Mucosa of rectum (tissue), 2 donors: ENCODE results near the gene PRM3.
"Not testable (repeated sequence)": the region's sequence is repeated elsewhere in the genome, so short reads cannot be mapped to it uniquely, and the experiment has no call there.

Experiments
- H3K27ac ChIP-seq, 2 donors: one replicate each; pipeline ENCODE4 v1.7.0; 2013; ENCODE audit warnings: inconsistent platforms in 2 of 2, low read depth in 2 of 2, low read length in 2 of 2
- H3K27me3 ChIP-seq, 2 donors: one replicate each; pipeline ENCODE4 v1.7.0; 2013; ENCODE audit warnings: low read length in 2 of 2; ENCODE audit not compliant: control insufficient read depth in 2 of 2, insufficient read depth in 2 of 2
- H3K36me3 ChIP-seq, 2 donors: one replicate each; pipeline ENCODE4 v1.7.0; 2013; ENCODE audit warnings: low read length in 2 of 2; ENCODE audit not compliant: control insufficient read depth in 2 of 2, insufficient read depth in 2 of 2
- H3K4me1 ChIP-seq, 2 donors: one replicate each; pipeline ENCODE4 v1.7.0; 2013; ENCODE audit warnings: low read length in 2 of 2, mild to moderate bottlenecking in 1 of 2; ENCODE audit not compliant: control insufficient read depth in 2 of 2, insufficient read depth in 2 of 2
- H3K4me3 ChIP-seq, 2 donors: one replicate each; pipeline ENCODE4 v1.7.0; 2013; ENCODE audit warnings: low read length in 2 of 2
- H3K9ac ChIP-seq, 2 donors: one replicate each; pipeline ENCODE4 v1.7.0; 2013; ENCODE audit warnings: low read length in 2 of 2, low read depth in 1 of 2, mild to moderate bottlenecking in 1 of 2
- H3K9me3 ChIP-seq, 2 donors: one replicate each; pipeline ENCODE4 v1.7.0; 2013; ENCODE audit warnings: low read length in 2 of 2; ENCODE audit not compliant: control insufficient read depth in 2 of 2
- donor health status: healthy.
- donor health status: Normal muscosa, but diverticular disease.

The PRM3 gene

DNA sequence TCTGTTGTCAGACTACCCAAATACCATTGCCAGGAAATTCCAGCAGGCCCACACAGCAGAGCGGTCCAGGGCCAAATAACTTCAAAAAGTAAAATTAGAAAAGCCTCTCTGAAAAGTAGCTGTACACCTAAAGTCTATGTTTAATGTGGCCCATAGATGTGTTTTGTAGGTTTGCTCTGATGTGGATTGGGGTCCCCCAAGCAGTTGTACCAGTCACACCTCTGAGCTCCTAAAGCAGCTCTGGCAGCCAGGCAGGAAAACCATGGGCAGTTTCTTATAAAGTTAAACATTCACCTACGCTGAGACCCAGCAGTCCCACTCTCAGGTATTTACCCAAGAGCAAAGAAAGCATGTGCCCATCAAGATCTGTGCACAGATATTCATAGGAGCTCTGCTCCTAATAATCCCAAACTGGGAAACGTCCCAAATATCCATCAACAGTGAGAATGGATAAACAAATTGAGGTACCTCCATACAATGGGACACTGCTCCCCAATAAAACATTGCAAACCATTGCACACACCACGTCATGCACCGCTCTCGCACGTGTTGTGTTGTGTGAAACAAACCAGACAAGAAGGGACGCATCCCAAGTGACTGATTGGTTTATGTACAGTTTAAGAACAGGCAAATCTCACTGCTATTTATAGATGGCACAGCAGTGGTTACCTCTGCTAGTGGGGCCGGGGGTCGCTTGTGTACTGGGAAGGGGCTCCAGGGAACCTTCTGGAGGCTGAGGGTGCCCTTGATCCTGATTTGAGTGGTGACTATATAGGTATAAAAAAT is 23.5 kb upstream of the PRM3 start:
- H3K36me3 ChIP-seq, result no peaks in the 10 kb centered on the region
- no peaks in the 10 kb centered on the region for H3K9me3 ChIP-seq
- H3K27ac ChIP-seq, result no peak overlapping the region
- no peaks in the 10 kb centered on the region for H3K27me3 ChIP-seq
- H3K4me1 ChIP-seq, result peaks cover 12 to 14% of the 10 kb centered on the region in 2 donors
- H3K4me3 ChIP-seq, result peak overlapping the region; percentile 33 to 60
- H3K9ac ChIP-seq, result peak overlapping the region in 1 of 2 donors; percentile 34

- Histone ChIP-seq H3K27me3 (no peaks in the 10 kb centered on the region), H3K36me3 (no peaks in the 10 kb centered on the region), H3K4me1 (peaks cover 12 to 14% of the 10 kb centered on the region in 2 donors), H3K27ac (no peak overlapping the region), H3K9ac (no peak overlapping the region), H3K4me3 (no peak overlapping the region), H3K9me3 (no peaks in the 10 kb centered on the region)
These were observed 22.9 kb upstream of the PRM3 start for GRCh38 chr16:11296351-11296705.

DNA sequence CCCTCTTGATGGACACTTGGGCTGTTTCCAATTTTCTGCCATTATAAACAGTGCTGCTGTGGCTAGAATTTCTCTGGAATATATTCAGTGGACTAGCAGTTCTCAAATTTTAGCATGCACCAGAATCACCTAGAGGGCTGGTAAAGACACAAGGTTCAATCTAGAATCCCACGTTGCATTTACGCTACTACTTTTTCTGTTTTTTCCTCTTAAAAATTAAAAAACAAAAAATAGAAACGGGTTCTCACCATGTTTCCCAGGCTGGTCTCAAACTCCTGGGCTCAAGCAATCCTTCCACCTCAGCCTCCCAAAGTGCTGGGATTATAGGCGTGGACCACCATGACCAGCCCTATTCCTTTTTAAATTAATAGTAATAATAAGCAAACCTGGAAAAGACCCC is 22.2 kb upstream of the PRM3 start:
- H3K27me3 ChIP-seq, result no peaks in the 10 kb centered on the region

DNA sequence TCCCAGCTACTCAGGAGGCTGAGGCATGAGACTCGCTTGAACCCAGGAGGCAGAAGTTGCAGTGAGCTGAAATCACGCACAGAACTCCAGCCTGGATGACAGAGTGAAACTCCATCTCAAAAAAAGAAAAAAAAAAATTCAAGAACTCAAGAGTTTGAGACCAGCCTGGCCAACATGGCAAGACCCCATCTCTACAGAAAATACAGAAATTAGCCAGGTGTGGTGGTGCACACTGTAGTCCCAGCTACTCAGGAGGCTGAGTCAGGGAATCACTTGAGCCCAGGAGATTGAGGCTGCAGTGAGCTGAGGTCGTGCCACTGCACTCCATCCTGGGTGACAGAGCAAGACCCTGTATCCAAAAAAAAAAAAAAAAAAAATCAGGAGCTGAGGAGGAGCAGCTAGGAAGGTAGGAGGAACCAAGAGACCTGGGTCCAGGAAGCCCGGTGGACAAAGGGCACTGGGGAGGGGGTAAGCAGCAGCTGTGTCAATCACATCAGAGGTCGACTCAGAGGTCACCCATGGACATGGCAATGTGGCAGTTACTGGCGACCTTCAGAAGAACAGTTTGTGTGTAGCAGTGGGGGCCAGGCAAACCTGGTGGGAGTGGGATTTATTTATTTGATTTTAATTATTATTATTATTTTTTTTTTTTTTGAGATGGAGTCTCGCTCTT is 18.8 kb upstream of the PRM3 start:
- peaks cover 0 to 3% of the 10 kb centered on the region in 2 donors for H3K27me3 ChIP-seq
- peaks cover 6 to 7% of the 10 kb centered on the region in 2 donors for H3K4me1 ChIP-seq
- no peaks in the 10 kb centered on the region for H3K9me3 ChIP-seq
- H3K9ac ChIP-seq, result no peak overlapping the region
- H3K36me3 ChIP-seq, result no peaks in the 10 kb centered on the region
- no peak overlapping the region for H3K27ac ChIP-seq
- H3K4me3 ChIP-seq, result no peak overlapping the region

More for the DNA sequence above, 22.2 kb upstream of the PRM3 start:
- Histone ChIP-seq H3K9ac (no peak overlapping the region), H3K4me3 (no peak overlapping the region), H3K4me1 (peaks cover 12 to 14% of the 10 kb centered on the region in 2 donors), H3K36me3 (no peaks in the 10 kb centered on the region), H3K27ac (no peak overlapping the region), H3K9me3 (no peaks in the 10 kb centered on the region)

DNA sequence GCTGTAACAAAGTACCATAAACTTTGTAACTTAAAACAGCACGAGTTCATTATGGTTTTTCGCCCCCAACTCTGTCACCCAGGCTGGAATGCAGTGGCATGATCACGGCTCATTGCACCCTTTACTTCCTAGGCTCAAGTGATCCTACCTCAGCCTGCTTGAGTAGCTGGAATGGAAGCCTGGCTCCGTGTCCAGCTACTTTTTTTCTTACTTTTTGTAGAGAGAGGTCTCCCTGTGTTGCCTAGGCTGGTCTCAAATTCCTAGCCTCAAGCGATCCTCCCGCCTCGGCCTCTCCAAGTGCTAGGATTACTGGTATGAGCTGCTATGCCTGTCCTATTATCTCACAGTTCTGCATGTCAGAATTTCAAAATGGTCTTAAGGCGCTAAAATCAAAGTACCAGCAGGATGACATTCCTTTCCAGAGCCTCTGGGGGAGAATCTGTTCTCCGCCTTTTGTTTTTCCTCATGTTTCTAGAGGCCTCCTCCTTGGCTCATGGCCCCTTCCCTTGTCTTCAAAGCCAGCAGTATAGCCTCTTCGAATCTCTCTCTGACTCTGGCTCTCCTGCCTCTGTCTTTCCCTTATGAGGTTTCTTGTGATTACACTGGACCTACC is 17.8 kb upstream of the PRM3 start:
- H3K4me3 ChIP-seq, result no peak overlapping the region

DNA sequence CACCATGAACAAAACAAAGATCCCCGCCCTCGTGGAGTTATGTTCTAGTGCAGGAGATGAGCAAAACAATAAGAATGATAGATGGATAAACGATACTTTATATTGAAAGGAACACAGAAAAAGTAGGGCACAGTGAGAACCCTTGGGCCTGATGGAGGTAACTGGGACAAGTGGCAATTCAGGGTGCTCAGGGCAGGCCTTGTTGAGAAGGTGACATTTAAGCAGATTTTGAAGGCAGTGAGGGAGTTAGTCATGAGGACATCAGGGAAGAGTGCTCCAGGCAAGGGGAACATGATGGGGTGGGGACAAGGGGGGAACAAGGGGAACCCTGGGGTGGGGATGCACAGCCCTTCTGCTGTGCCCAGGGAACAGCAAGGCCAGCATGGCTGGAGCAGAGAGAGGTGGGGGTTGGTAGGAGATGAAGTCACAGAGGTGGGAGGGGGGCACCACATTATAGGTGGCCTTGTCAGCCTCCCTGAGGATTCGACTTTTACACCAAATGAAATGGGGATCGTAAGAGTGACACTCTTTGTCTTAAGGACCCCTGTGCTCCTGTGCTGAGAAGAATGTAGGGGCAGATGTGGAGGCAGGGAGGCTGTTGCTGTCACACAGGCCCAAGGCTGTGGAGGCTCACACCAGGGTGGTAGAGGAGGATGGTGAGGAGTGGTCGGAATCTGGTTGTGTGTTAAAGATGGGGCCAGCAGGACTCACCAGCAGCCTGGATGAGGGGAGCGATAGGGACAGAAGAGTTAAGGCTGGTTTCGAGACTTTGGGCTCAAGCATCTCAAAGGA is 16.9 kb upstream of the PRM3 start:
- H3K9me3 ChIP-seq, result no peaks in the 10 kb centered on the region
- H3K9ac ChIP-seq, result no peak overlapping the region
- H3K27ac ChIP-seq, result no peak overlapping the region
- peaks cover 0 to 3% of the 10 kb centered on the region in 2 donors for H3K27me3 ChIP-seq
- H3K36me3 ChIP-seq, result no peaks in the 10 kb centered on the region
- H3K4me1 ChIP-seq, result no peaks in the 10 kb centered on the region
- no peak overlapping the region for H3K4me3 ChIP-seq

More for the DNA sequence above, 17.8 kb upstream of the PRM3 start:
- Histone ChIP-seq H3K27me3 (peaks cover 0 to 3% of the 10 kb centered on the region in 2 donors), H3K9ac (no peak overlapping the region), H3K9me3 (no peaks in the 10 kb centered on the region), H3K36me3 (no peaks in the 10 kb centered on the region), H3K4me1 (no peaks in the 10 kb centered on the region), H3K27ac (no peak overlapping the region)

DNA sequence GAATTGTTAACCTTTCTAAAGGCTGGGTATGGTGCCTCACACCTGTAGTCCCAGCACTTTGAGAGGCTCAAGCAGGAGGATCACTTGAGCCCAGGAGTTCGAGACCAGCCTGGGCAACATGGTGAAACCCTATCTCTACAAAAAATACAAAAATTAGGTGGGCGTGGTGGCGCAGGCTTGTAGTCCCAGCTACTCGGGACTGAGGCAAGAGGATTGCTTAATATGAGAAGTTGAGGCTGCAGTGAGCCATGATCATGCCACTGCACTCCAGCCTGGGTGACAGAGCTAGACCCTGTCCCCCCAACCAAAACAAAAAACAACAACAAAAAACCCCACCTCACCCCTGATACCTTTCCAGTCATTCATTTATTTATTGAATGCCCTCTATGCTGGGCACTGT is 16.3 kb upstream of the PRM3 start:
- not testable (repeated sequence) for H3K4me1 ChIP-seq, H3K36me3 ChIP-seq, H3K27ac ChIP-seq

GRCh38 chr16:11289202-11289601 is 15.8 kb upstream of the PRM3 start:
- Histone ChIP-seq H3K4me1 (no peaks in the 10 kb centered on the region), H3K36me3 (no peaks in the 10 kb centered on the region), H3K9me3 (no peaks in the 10 kb centered on the region), H3K27ac (no peak overlapping the region), H3K27me3 (peaks cover 0 to 3% of the 10 kb centered on the region in 2 donors), H3K9ac (no peak overlapping the region), H3K4me3 (no peak overlapping the region)

More for the DNA sequence above, 16.3 kb upstream of the PRM3 start:
- H3K4me3 ChIP-seq, H3K9ac ChIP-seq, H3K27me3 ChIP-seq, H3K9me3 ChIP-seq: not testable (repeated sequence)

- H3K27me3 ChIP-seq, result peaks cover 0 to 3% of the 10 kb centered on the region in 2 donors
- no peak overlapping the region for H3K27ac ChIP-seq
- H3K36me3 ChIP-seq, result no peaks in the 10 kb centered on the region
- H3K4me1 ChIP-seq, result no peaks in the 10 kb centered on the region
- H3K9ac ChIP-seq, result no peak overlapping the region
- H3K9me3 ChIP-seq, result no peaks in the 10 kb centered on the region
- no peak overlapping the region for H3K4me3 ChIP-seq
These were observed 12.4 kb upstream of the PRM3 start for GRCh38 chr16:11285842-11286241.
